GM12891 (cell line): ENCODE results near the gene CCL28.

ENCODE experiments used
- PAX5 ChIP-seq: IDR thresholded peaks from 2 replicates; pipeline ENCODE4 v1.6.1; 2011; ENCODE audit warnings: low read length, moderate library complexity, mild to moderate bottlenecking; ENCODE audit not compliant: insufficient read depth, severe bottlenecking
- POLR2A ChIP-seq: IDR thresholded peaks from 2 replicates; pipeline ENCODE4 v1.6.1; 2011; ENCODE audit warnings: low read depth, low read length, control low read depth
- POLR2AphosphoS5 ChIP-seq: IDR thresholded peaks from 2 replicates; pipeline ENCODE4 v1.6.1; 2011; ENCODE audit warnings: low read depth, low read length, control low read depth
- TAF1 ChIP-seq: IDR thresholded peaks from 2 replicates; pipeline ENCODE4 v1.6.1; 2011; ENCODE audit warnings: low read depth, low read length, control low read depth

- no peak for TF ChIP-seq POLR2AphosphoS5
- no peak for TF ChIP-seq POLR2A
- TF ChIP-seq TAF1, result no peak
- TF ChIP-seq PAX5, result no peak
These were observed 79.8 kb downstream of the CCL28 start for GRCh38 chr5:43332401-43332800.
